Esophagus muscularis mucosa (tissue), 4 donors: Measurements from ENCODE around the gene PRKAR1A. TPM values are rescaled to one million over a fixed set of nuclear protein-coding genes. Genes with fewer than 3 reads are reported as not detected.
"Not testable (repeated sequence)": the region's sequence is repeated elsewhere in the genome, so short reads cannot be mapped to it uniquely, and the experiment has no call there.

Source experiments
- DNase-seq: peaks from one replicate; pipeline ENCODE4 v3.0.0-alpha.2; 2017; ENCODE audit errors: extremely low spot score
- H3K27ac ChIP-seq, 4 donors: fragments of 200-600 bp; sonication (generic); replicated peaks in 1 of 4; 1 replicate in 3 of 4; 2 replicates in 1 of 4; pipeline ENCODE4 v1.5.1; 2016 to 2019; ENCODE audit warnings: mild to moderate bottlenecking in 1 of 4
- H3K27me3 ChIP-seq, 4 donors: fragments of 200-600 bp; sonication (generic); one replicate each; pipeline versions ENCODE4 v1.5.1 to v1.6.0; 2016 to 2019
- H3K36me3 ChIP-seq, 4 donors: fragments of 200-600 bp; sonication (generic); one replicate each; pipeline ENCODE4 v1.5.1; 2016 to 2019
- H3K4me1 ChIP-seq, 4 donors: fragments of 200-600 bp; sonication (generic); one replicate each; pipeline ENCODE4 v1.5.1; 2016 to 2019
- H3K4me3 ChIP-seq, 4 donors: fragments of 200-600 bp; sonication (generic); 1 replicate in 2 of 4; 2 replicates in 2 of 4; pipeline ENCODE4 v1.5.1; 2016 to 2019; ENCODE audit warnings: mild to moderate bottlenecking in 4 of 4, moderate library complexity in 1 of 4
- H3K9me3 ChIP-seq, 4 donors: fragments of 200-600 bp; sonication (generic); 1 replicate in 3 of 4; 2 replicates in 1 of 4; pipeline ENCODE4 v1.5.1; 2016 to 2019
- EP300 ChIP-seq: sonication (generic); formaldehyde crosslinking; IDR thresholded peaks from one replicate; pipeline ENCODE4 v1.6.1; 2017; ENCODE audit warnings: antibody characterized with exemption
- POLR2A ChIP-seq: fragments of 450-650 bp; IDR thresholded peaks from one replicate; pipeline ENCODE4 v1.6.1; 2017; ENCODE audit warnings: antibody characterized with exemption, moderate library complexity, mild to moderate bottlenecking, low read depth
- POLR2AphosphoS5 ChIP-seq, 2 donors: sonication (generic); formaldehyde crosslinking; IDR thresholded peaks; one replicate each; pipeline ENCODE4 v1.6.1; 2017; ENCODE audit warnings: antibody characterized with exemption in 2 of 2
- WGBS: methylation state at CpG from one replicate; pipeline ENCODE4 v1.1.5; 2018; 5-methylcytosine and 5-hydroxymethylcytosine counted together
- intact Hi-C: fragments of 100-400 bp; cut with DNase I; formaldehyde crosslinking; loops from one replicate; pipeline ENCODE4 v1.15.1; 2023
- total RNA-seq, 4 donors: library from RNA; depleted of rRNA; stranded (reverse); fragments of >200 nt; gene quantifications; one replicate each; pipeline versions ENCODE4 v1.1.0 to v1.2.1, GENCODE V29; 2016
- TF ChIP-seq, protein P1 (sequence below), 3 experiments: fragments of 200-600 bp in 2 of 3; fragments of 450-650 bp in 1 of 3; sonication (generic) in 2 of 3; IDR thresholded peaks; one replicate each; pipeline ENCODE4 v1.5.1; 2017 to 2019; ENCODE audit warnings: antibody characterized with exemption in 3 of 3, mild to moderate bottlenecking in 2 of 3, moderate library complexity in 1 of 3

Gene PRKAR1A
- total RNA-seq, 4 donors from 2014 or later = 179 to 311 (median 219) TPM

DNA sequence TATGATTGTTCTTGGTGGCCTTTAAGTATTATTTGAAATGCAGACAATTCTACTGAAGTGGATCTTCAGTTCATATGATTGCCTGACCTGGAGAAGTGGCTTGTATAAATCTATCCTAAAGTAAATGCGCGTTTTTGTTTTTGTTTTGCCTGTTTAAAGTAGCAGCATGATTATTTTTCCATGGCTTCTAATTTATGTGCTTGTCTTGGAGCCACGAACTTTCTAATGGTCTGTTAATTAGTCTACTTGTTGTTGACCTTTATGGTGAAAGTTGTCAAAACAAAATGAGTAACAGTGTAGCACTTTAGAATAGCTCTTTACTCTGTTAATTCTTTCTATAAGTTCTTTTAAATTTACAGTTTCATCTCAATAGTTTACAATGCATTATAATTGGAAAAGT, 1.7 kb downstream of the PRKAR1A start:
- H3K4me1 ChIP-seq = peaks cover 30 to 55% (median 45%) of the 10 kb centered on the region in 4 donors
- H3K27ac ChIP-seq = peak overlapping the region; percentile 92 to 99 (median 98)
- intact Hi-C loops = no loop called here
- peak overlapping the region; percentile 71 to 93 (median 90) for H3K4me3 ChIP-seq
- H3K27me3 ChIP-seq = no peaks in the 10 kb centered on the region
- 20% methylated on average over 3 of the region's 3 CpGs for whole genome bisulfite sequencing
- no peak for TF ChIP-seq POLR2AphosphoS5 (IDR thresholded peaks at IDR 0.05)
- TF ChIP-seq, protein P1, sequence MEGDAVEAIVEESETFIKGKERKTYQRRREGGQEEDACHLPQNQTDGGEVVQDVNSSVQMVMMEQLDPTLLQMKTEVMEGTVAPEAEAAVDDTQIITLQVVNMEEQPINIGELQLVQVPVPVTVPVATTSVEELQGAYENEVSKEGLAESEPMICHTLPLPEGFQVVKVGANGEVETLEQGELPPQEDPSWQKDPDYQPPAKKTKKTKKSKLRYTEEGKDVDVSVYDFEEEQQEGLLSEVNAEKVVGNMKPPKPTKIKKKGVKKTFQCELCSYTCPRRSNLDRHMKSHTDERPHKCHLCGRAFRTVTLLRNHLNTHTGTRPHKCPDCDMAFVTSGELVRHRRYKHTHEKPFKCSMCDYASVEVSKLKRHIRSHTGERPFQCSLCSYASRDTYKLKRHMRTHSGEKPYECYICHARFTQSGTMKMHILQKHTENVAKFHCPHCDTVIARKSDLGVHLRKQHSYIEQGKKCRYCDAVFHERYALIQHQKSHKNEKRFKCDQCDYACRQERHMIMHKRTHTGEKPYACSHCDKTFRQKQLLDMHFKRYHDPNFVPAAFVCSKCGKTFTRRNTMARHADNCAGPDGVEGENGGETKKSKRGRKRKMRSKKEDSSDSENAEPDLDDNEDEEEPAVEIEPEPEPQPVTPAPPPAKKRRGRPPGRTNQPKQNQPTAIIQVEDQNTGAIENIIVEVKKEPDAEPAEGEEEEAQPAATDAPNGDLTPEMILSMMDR (IDR thresholded peaks at IDR 0.05) = no peak
- TF ChIP-seq EP300 = no peak
- TF ChIP-seq POLR2A = no peak
- H3K36me3 ChIP-seq = peaks cover 7 to 37% (median 29%) of the 10 kb centered on the region in 4 donors
- DNase-seq = no peak
- no peaks in the 10 kb centered on the region for H3K9me3 ChIP-seq

DNA sequence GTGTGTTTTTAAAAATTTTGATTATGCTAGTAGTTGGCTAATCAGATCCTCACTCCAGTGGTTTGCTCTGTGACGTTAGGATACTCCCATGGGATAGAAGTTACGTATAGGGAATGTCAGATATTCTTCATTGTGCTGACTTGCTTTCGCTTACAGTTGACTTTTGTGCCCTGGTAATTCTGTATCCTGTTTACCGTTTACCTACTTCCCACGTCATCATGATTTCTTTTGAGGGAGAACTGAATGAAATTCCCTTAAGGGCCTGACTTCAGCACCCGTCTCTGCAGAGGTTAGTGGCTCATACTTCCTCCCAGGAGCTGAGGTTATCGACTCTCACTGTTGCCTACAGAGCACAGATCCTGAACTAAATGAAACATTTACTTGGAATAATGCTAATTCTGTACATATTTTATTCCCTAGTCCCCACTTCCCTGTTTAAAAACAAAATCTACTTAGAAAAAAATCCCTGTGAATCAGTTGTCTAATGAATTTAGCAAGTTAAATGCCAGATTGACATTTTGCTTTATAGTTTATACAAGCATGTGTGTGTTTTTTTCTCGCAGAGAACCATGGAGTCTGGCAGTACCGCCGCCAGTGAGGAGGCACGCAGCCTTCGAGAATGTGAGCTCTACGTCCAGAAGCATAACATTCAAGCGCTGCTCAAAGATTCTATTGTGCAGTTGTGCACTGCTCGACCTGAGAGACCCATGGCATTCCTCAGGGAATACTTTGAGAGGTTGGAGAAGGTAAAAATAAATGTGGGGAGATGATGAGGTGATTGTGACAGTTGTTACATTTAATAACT, 2.8 kb downstream of the PRKAR1A start:
- no peaks in the 10 kb centered on the region for H3K9me3 ChIP-seq
- intact Hi-C loops = no loop called here
- TF ChIP-seq POLR2AphosphoS5 (IDR thresholded peaks at IDR 0.05) (peak in 1 of 2 donors; percentile 9), EP300 (no peak)
- TF ChIP-seq, protein P1 (IDR thresholded peaks at IDR 0.05) = no peak
- 39% methylated on average over 15 of the region's 15 CpGs for WGBS
- peak overlapping the region; percentile 21 to 99 (median 76) for H3K27ac ChIP-seq
- H3K4me1 ChIP-seq = peaks cover 34 to 63% (median 55%) of the 10 kb centered on the region in 4 donors
- no peak for DNase-seq
- H3K36me3 ChIP-seq = peaks cover 7 to 47% (median 35%) of the 10 kb centered on the region in 4 donors
- H3K27me3 ChIP-seq = no peaks in the 10 kb centered on the region
- H3K4me3 ChIP-seq = peak overlapping the region in 3 of 4 donors; percentile 89 to 93 (median 92)

DNA sequence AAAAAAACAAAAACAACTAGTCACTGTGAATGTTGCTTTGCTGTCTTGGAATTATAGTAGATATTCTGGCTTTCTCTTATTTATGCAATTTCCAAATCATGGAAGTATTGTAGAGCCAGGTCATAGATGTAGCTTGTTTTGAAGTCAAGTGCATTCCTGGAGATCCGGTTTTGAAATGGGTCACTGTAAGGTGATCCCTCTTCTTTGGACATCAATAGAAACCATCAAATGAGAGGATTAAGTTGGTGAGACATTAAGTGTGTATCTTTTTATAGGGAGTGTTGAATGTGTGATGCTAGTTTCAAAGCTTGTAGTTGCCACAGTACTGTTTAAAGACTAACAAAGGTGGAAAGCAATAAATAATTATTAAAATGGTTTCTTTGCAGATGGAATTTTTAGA, 4.5 kb downstream of the PRKAR1A start:
- H3K27me3 ChIP-seq = no peaks in the 10 kb centered on the region
- no peak for TF ChIP-seq POLR2A
- no peak for TF ChIP-seq POLR2AphosphoS5 (IDR thresholded peaks at IDR 0.05)
- TF ChIP-seq, protein P1 (IDR thresholded peaks at IDR 0.05) = no peak
- TF ChIP-seq EP300 = no peak
- no peak overlapping the region for H3K4me3 ChIP-seq
- no peaks in the 10 kb centered on the region for H3K9me3 ChIP-seq
- no peak for DNase-seq
- WGBS = 92% methylated on average over 1 of the region's 1 CpG
- H3K4me1 ChIP-seq = peaks cover 29 to 68% (median 59%) of the 10 kb centered on the region in 4 donors
- H3K36me3 ChIP-seq = peaks cover 7 to 50% (median 35%) of the 10 kb centered on the region in 4 donors
- H3K27ac ChIP-seq = no peak overlapping the region
- intact Hi-C loops = no loop called here

DNA sequence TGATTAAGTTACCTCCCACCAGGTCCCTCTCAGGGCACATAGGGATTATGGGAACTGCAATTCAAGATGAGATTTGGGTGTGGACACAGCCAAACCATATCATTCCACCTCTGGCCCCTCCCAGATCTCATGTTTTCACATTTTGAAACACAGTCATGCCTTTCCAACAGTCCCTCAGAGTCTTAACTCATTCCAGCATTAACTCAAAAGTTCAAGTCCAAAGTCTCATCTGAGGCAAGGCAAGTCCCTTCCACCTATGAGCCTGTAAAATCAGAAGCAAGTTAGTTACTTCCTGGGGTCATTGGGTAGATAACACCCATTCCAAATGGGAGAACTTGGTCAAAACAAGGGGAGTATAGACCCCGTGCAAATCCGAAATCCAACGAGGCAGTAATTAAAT, 5.4 kb downstream of the PRKAR1A start:
- H3K27ac ChIP-seq, H3K27me3 ChIP-seq, DNase-seq, H3K4me3 ChIP-seq, intact Hi-C loops, H3K9me3 ChIP-seq: not testable (repeated sequence)
- peaks cover 7 to 57% (median 36%) of the 10 kb centered on the region in 4 donors for H3K36me3 ChIP-seq
- WGBS = 97% methylated on average over 3 of the region's 3 CpGs
- peaks cover 35 to 77% (median 68%) of the 10 kb centered on the region in 4 donors for H3K4me1 ChIP-seq

DNA sequence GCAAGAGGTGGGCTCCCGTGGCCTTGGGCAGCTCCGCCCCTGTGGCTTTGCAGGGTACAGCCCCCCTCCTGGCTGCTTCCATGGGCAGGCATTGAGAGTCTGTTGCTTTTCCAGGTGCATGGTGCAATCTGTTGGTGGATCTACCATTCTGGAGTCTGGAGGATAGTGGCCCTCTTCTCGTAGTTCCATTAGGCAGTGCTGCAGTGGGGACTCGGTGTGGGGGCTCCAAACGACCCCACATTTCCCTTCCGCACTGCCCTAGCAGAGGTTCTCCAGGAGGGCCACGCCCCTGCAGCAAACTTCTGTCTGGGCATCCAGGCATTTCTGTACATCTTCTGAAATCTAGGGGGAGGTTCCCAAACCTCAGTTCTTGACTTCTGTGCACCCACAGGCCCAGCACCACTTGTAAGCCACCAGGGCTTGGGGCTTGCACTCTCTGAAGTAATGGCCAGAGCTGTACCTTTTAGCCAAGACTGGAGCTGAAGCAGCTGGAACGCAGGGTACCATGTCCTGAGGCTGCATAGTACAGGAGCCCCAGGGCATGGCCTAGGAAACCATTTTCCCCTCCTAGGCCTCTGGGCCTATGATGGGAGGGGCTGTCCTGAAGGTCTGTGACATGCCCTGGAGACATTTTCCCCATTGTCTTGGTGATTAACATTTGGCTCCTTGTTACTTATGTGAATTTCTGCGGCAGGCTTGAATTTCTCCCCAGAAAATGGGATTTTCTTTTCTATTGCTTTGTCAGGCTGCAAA, 6.0 kb downstream of the PRKAR1A start:
- no peak for DNase-seq
- no peak overlapping the region for H3K4me3 ChIP-seq
- H3K27ac ChIP-seq = no peak overlapping the region
- no peaks in the 10 kb centered on the region for H3K9me3 ChIP-seq
- intact Hi-C loops = no loop called here
- H3K27me3 ChIP-seq = no peaks in the 10 kb centered on the region
- WGBS = 93% methylated on average over 3 of the region's 9 CpGs
- H3K36me3 ChIP-seq = peaks cover 7 to 63% (median 42%) of the 10 kb centered on the region in 4 donors
- TF ChIP-seq POLR2AphosphoS5 (IDR thresholded peaks at IDR 0.05) = no peak
- TF ChIP-seq EP300 = no peak
- TF ChIP-seq, protein P1 (IDR thresholded peaks at IDR 0.05) = no peak
- TF ChIP-seq POLR2A = no peak
- H3K4me1 ChIP-seq = peaks cover 41 to 83% (median 73%) of the 10 kb centered on the region in 4 donors

DNA sequence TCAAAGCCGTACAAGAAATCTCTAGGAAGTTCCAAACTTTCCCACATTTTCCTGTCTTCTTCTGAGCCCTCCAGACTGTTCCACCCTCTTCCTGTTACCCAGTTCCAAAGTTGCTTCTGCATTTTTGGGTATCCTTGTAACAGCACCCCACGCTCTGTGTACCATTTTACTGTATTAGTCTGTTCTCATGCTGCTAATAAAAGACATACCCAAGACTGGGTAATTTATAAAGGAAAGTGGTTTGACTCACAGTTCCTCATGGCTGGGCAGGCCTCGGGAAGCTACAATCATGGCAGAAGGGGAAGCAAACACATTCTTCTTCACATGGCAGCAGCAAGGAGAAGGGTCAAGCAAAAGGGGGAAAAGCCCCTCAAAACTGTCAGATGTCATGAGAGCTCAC, 6.8 kb downstream of the PRKAR1A start:
- H3K4me3 ChIP-seq, DNase-seq, H3K27ac ChIP-seq, H3K9me3 ChIP-seq, intact Hi-C loops, H3K27me3 ChIP-seq: not testable (repeated sequence)
- Histone ChIP-seq H3K4me1 (peaks cover 44 to 83% (median 71%) of the 10 kb centered on the region in 4 donors), H3K36me3 (peaks cover 7 to 71% (median 49%) of the 10 kb centered on the region in 4 donors)
- WGBS = 85% methylated on average over 3 of the region's 3 CpGs
